ENCODE measurements around the gene CREM.

Gene CREM

DNA sequence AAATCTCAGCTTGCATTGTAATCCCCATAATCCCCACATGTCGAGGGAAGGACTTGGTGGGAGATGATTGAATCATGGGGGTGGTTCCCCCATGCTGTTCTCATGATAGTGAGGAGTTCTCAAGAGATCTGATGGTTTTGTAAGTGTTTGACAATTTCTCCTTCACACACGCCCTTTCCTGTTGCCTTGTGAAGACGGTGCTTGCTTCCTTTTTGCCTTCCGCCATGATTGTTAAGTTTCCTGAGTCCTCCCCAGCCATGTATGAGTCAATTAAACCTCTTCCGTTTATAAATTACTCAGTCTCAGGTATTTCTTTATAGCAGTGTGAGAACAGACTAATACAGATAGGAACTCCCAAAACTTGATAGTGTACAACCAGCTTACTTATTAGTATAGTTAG is 98.6 kb downstream of the CREM start:
- Histone ChIP-seq H3K23ac (ENCODE audit: low read length) (no peak overlapping the region), H2BK5ac (ENCODE audit: low read depth, low read length, poor library complexity) (no peak overlapping the region), H3K9me3 (ENCODE audit: insufficient read depth, low read depth, low read length) (no peaks in the 10 kb centered on the region), H3K9ac (ENCODE audit: low read length) (no peak overlapping the region), H2BK12ac (ENCODE audit: low read length) (no peak overlapping the region), H2AFZ (ENCODE audit: insufficient read depth, low read length, poor library complexity) (no peak overlapping the region), H3K79me1 (ENCODE audit: low read length) (no peaks in the 10 kb centered on the region), H3K27me3 (ENCODE audit: insufficient read depth, low read length) (no peaks in the 10 kb centered on the region), H4K8ac (ENCODE audit: low read depth, low read length) (no peak overlapping the region), H3K27ac (ENCODE audit: low read depth, low read length) (no peak overlapping the region), H3K36me3 (ENCODE audit: control insufficient read depth in 1 of 2, insufficient read depth in 2 of 2, low read length in 2 of 2) (no peaks in the 10 kb centered on the region), H4K12ac (ENCODE audit: low read depth, low read length) (no peak overlapping the region), H3K4me3 (ENCODE audit: low read depth, low read length) (no peak overlapping the region), H3K14ac (ENCODE audit: low read length) (no peak overlapping the region), H4K91ac (ENCODE audit: low read depth, low read length) (no peak overlapping the region), H2BK120ac (ENCODE audit: insufficient read depth, low read length, poor library complexity) (no peak overlapping the region), H3K4me2 (ENCODE audit: low read length) (no peak overlapping the region), H3K18ac (ENCODE audit: low read length) (no peak overlapping the region), H3K79me2 (ENCODE audit: control insufficient read depth, insufficient read depth, low read length, poor library complexity) (no peaks in the 10 kb centered on the region), H3K4ac (ENCODE audit: low read depth, low read length) (no peak overlapping the region), H2AK5ac (ENCODE audit: low read length) (no peak overlapping the region), H3K4me1 (ENCODE audit: control insufficient read depth in 1 of 2, insufficient read depth in 2 of 2, low read length in 2 of 2) (no peaks in the 10 kb centered on the region)
- no peak for DNase-seq
- WGBS (ENCODE audit: extremely low coverage, insufficient coverage, insufficient read length): no CpG with 5 or more reads among the region's 5 CpGs

DNA sequence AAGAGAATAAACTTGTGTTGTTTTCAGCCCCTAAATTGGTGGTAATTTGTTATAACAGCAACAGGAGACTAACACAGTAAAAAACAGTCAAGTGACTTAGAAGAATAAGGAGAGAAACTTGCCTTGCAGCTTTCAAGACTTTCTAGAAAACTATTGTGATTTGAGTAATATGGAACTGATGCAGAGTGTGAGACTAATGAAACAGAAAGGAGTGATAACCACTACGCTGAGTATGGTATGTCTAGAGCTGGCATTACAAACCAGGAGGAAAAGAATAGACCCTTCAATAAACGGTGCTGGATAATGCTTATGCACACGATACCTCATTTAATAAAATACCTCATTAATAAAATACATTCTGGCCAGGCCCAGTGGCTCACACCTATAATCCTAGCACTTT is 99.9 kb downstream of the CREM start:
- no peaks in the 10 kb centered on the region for H3K79me1 ChIP-seq (ENCODE audit: low read length)
- WGBS (ENCODE audit: extremely low coverage, insufficient coverage, insufficient read length): no CpG with 5 or more reads among the region's 3 CpGs
- no peak overlapping the region for H3K4ac ChIP-seq (ENCODE audit: low read depth, low read length)
- H2AK5ac ChIP-seq (ENCODE audit: low read length): no peak overlapping the region
- no peaks in the 10 kb centered on the region for H3K27me3 ChIP-seq (ENCODE audit: insufficient read depth, low read length)
- H3K9ac ChIP-seq (ENCODE audit: low read length): no peak overlapping the region
- DNase-seq: no peak
- no peak overlapping the region for H2AFZ ChIP-seq (ENCODE audit: insufficient read depth, low read length, poor library complexity)
- no peak overlapping the region for H3K23ac ChIP-seq (ENCODE audit: low read length)
- H2BK120ac ChIP-seq (ENCODE audit: insufficient read depth, low read length, poor library complexity): no peak overlapping the region
- H3K36me3 ChIP-seq (ENCODE audit: control insufficient read depth in 1 of 2, insufficient read depth in 2 of 2, low read length in 2 of 2): no peaks in the 10 kb centered on the region
- H4K91ac ChIP-seq (ENCODE audit: low read depth, low read length): no peak overlapping the region
- H3K18ac ChIP-seq (ENCODE audit: low read length): no peak overlapping the region
- H3K4me3 ChIP-seq (ENCODE audit: low read depth, low read length): no peak overlapping the region
- H2BK5ac ChIP-seq (ENCODE audit: low read depth, low read length, poor library complexity): no peak overlapping the region
- H3K79me2 ChIP-seq (ENCODE audit: control insufficient read depth, insufficient read depth, low read length, poor library complexity): no peaks in the 10 kb centered on the region
- H2BK12ac ChIP-seq (ENCODE audit: low read length): no peak overlapping the region
- H4K8ac ChIP-seq (ENCODE audit: low read depth, low read length): no peak overlapping the region
- H4K12ac ChIP-seq (ENCODE audit: low read depth, low read length): no peak overlapping the region
- no peak overlapping the region for H3K27ac ChIP-seq (ENCODE audit: low read depth, low read length)
- no peak overlapping the region for H3K4me2 ChIP-seq (ENCODE audit: low read length)
- no peak overlapping the region for H3K14ac ChIP-seq (ENCODE audit: low read length)
- H3K9me3 ChIP-seq (ENCODE audit: insufficient read depth, low read depth, low read length): no peaks in the 10 kb centered on the region
- no peaks in the 10 kb centered on the region for H3K4me1 ChIP-seq (ENCODE audit: control insufficient read depth in 1 of 2, insufficient read depth in 2 of 2, low read length in 2 of 2)

DNA sequence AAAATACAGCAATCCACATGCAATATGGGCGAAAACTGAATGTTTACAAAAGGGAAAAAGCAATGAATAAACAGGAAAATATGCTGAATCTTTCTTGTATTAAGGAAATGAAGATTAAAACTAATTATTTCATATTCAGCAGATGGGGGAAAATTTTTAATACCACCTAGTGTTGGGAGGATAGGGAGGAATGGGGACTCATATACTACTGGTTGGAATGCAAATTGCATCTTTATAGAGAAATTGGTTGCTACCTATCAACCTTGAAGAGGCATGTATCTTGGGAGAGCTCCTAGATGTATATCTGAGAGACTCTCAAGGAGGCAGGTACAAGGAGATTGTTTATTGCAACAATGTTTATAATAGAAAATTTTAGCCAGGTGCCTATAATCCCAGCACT is 101.4 kb downstream of the CREM start:
- no peak overlapping the region for H4K12ac ChIP-seq (ENCODE audit: low read depth, low read length)
- no peak overlapping the region for H3K23ac ChIP-seq (ENCODE audit: low read length)
- H2BK12ac ChIP-seq (ENCODE audit: low read length): no peak overlapping the region
- no peaks in the 10 kb centered on the region for H3K9me3 ChIP-seq (ENCODE audit: insufficient read depth, low read depth, low read length)
- no peaks in the 10 kb centered on the region for H3K36me3 ChIP-seq (ENCODE audit: control insufficient read depth in 1 of 2, insufficient read depth in 2 of 2, low read length in 2 of 2)
- H2BK120ac ChIP-seq (ENCODE audit: insufficient read depth, low read length, poor library complexity): no peak overlapping the region
- no peak overlapping the region for H2BK5ac ChIP-seq (ENCODE audit: low read depth, low read length, poor library complexity)
- H3K18ac ChIP-seq (ENCODE audit: low read length): no peak overlapping the region
- no CpG with 5 or more reads among the region's 1 CpG for WGBS (ENCODE audit: extremely low coverage, insufficient coverage, insufficient read length)
- H3K4me2 ChIP-seq (ENCODE audit: low read length): no peak overlapping the region
- H2AK5ac ChIP-seq (ENCODE audit: low read length): no peak overlapping the region
- no peak overlapping the region for H3K27ac ChIP-seq (ENCODE audit: low read depth, low read length)
- no peak overlapping the region for H3K4ac ChIP-seq (ENCODE audit: low read depth, low read length)
- H3K4me1 ChIP-seq (ENCODE audit: control insufficient read depth in 1 of 2, insufficient read depth in 2 of 2, low read length in 2 of 2): peaks cover 0 to 3% of the 10 kb centered on the region in 2 experiments
- no peaks in the 10 kb centered on the region for H3K79me1 ChIP-seq (ENCODE audit: low read length)
- H3K79me2 ChIP-seq (ENCODE audit: control insufficient read depth, insufficient read depth, low read length, poor library complexity): no peaks in the 10 kb centered on the region
- H3K14ac ChIP-seq (ENCODE audit: low read length): no peak overlapping the region
- H3K9ac ChIP-seq (ENCODE audit: low read length): no peak overlapping the region
- peak in 1 of 2 donors; percentile 29 for DNase-seq
- H4K8ac ChIP-seq (ENCODE audit: low read depth, low read length): no peak overlapping the region
- no peaks in the 10 kb centered on the region for H3K27me3 ChIP-seq (ENCODE audit: insufficient read depth, low read length)
- H3K4me3 ChIP-seq (ENCODE audit: low read depth, low read length): no peak overlapping the region
- no peak overlapping the region for H2AFZ ChIP-seq (ENCODE audit: insufficient read depth, low read length, poor library complexity)
- H4K91ac ChIP-seq (ENCODE audit: low read depth, low read length): no peak overlapping the region

DNA sequence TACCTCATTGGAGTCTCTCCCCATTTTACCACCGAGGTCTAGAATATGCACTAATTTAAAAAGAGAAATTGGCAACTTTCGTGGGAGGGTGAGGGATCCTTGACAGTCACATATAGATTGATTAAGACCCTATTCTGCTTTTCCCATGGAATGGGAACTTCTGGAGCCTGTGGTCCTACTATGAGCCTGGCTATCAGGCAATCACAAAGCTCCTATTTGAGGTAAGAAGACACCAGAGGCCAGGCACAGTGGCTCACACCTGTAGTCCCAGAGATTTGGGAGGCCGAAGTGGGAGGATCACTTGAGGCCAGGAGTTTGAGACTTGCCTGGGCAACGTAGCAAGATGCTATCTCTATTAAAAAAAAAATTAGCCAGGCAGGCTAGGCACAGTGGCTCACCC is 105.0 kb downstream of the CREM start:
- Histone ChIP-seq H3K4ac (ENCODE audit: low read depth, low read length) (no peak overlapping the region), H2BK5ac (ENCODE audit: low read depth, low read length, poor library complexity) (no peak overlapping the region), H4K12ac (ENCODE audit: low read depth, low read length) (no peak overlapping the region), H3K27ac (ENCODE audit: low read depth, low read length) (no peak overlapping the region), H3K9ac (ENCODE audit: low read length) (no peak overlapping the region), H3K18ac (ENCODE audit: low read length) (no peak overlapping the region), H3K36me3 (ENCODE audit: control insufficient read depth in 1 of 2, insufficient read depth in 2 of 2, low read length in 2 of 2) (no peaks in the 10 kb centered on the region), H3K23ac (ENCODE audit: low read length) (no peak overlapping the region), H2AK5ac (ENCODE audit: low read length) (no peak overlapping the region), H3K4me1 (ENCODE audit: control insufficient read depth in 1 of 2, insufficient read depth in 2 of 2, low read length in 2 of 2) (peaks cover 0 to 3% of the 10 kb centered on the region in 2 experiments), H3K4me3 (ENCODE audit: low read depth, low read length) (no peak overlapping the region), H2BK120ac (ENCODE audit: insufficient read depth, low read length, poor library complexity) (no peak overlapping the region), H3K79me1 (ENCODE audit: low read length) (no peaks in the 10 kb centered on the region), H3K14ac (ENCODE audit: low read length) (no peak overlapping the region), H4K91ac (ENCODE audit: low read depth, low read length) (no peak overlapping the region), H4K8ac (ENCODE audit: low read depth, low read length) (no peak overlapping the region), H3K4me2 (ENCODE audit: low read length) (no peak overlapping the region), H2BK12ac (ENCODE audit: low read length) (no peak overlapping the region), H3K27me3 (ENCODE audit: insufficient read depth, low read length) (no peaks in the 10 kb centered on the region), H3K79me2 (ENCODE audit: control insufficient read depth, insufficient read depth, low read length, poor library complexity) (no peaks in the 10 kb centered on the region), H2AFZ (ENCODE audit: insufficient read depth, low read length, poor library complexity) (no peak overlapping the region), H3K9me3 (ENCODE audit: insufficient read depth, low read depth, low read length) (no peaks in the 10 kb centered on the region)
- whole genome bisulfite sequencing (ENCODE audit: extremely low coverage, insufficient coverage, insufficient read length): no CpG with 5 or more reads among the region's 4 CpGs
- no peak for DNase-seq
